Measurements from ENCODE around the gene SMARCA2. TPM values are rescaled to one million over a fixed set of nuclear protein-coding genes. Genes with fewer than 3 reads are reported as not detected.

SMARCA2 gene
- total and polyA plus RNA-seq, 10 of the 15 experiments (the other 5 are each of a cell fraction or from before 2014, with no cell fraction given), result 100 to 392 (median 204) TPM

DNA sequence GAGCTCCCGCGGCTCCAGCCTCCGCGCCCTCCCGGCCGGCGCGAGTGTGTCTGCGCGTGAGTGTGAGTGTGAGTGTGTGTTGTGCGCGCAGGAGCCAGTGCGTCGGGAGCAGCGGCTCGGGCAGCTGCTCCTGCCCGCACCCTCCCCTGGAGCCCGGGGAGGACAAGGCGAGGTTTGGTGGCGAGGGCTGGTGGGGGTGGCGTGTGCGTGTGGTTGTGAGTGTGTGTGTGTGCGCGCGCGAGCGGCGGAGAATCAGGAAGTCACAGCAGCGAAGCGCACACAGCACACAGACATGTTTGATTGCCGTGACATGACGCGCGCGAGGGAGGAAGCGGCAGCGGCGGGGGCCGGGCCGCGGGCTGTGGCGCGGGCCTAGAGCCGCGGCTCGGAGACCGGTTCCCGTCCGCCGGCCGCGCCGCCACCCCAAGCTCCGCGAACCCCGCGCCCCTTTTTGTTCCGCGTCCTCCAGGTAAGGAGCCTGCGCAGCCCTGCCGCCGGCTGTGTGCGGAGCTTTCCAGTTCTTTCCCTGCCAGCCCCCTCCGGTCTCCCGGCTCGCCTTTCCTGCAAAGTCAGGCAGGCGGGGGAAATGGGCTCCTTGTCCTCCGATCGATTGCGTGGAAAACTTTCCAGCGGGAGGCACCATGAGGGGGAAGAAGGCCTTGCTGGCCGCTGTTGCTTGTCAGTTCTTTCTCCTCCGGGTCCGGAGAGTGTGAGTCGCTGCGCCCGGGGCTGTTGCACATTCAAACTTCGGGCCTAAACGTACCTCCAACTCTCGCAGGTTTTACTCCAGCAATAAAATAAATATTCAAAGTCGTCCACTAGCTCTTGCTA, 2.4 kb downstream of the SMARCA2 start:
- ChIA-PET RAD21 (ENCODE audit: unreplicated experiment) (interaction anchor here (0.9 to 1.7 kb wide), 4 partner anchors 13 to 75 kb away, joined by 3 to 7 read pairs (median 4); no protein-coding TSS in a partner anchor), POLR2A (interaction anchor here (0.6 to 1.4 kb wide), 2 partner anchors 10 to 127 kb away, joined by 3 to 4 read pairs; no protein-coding TSS in a partner anchor), CTCF (interaction anchor here (0.9 to 1.6 kb wide), 3 partner anchors 70 to 71 kb away, joined by 3 to 8 read pairs (median 3); no protein-coding TSS in a partner anchor), SMC1A (ENCODE audit: uncharacterized antibody, unreplicated experiment) (interaction anchor here (0.6 to 2.2 kb wide), 8 partner anchors 9 to 88 kb away, joined by 3 to 6 read pairs (median 4); no protein-coding TSS in a partner anchor)
- no peak for DNase-seq (ENCODE audit: low read depth, low spot score)
- H3K27ac ChIP-seq (ENCODE audit: control insufficient read depth, insufficient read depth), result peak overlapping the region; percentile 91
- WGBS (ENCODE audit: insufficient coverage, insufficient replicate concordance, low lambda C conversion rate, missing lambda C conversion rate), result under 1% methylated on average over 62 of the region's 81 CpGs
- H2AFZ ChIP-seq (ENCODE audit: control insufficient read depth, low read depth, low read length), result peak overlapping the region; percentile 55
- H3K36me3 ChIP-seq (ENCODE audit: control insufficient read depth in 2 of 2, insufficient read depth in 2 of 2, low read length in 1 of 2), result no peaks in the 10 kb centered on the region; a peak in 1 of 4 replicates
- H3K9me3 ChIP-seq (replicated peaks; ENCODE audit: control insufficient read depth, insufficient read depth, low read length), result no peaks in the 10 kb centered on the region
- peak overlapping the region; percentile 95 for H3K9ac ChIP-seq (ENCODE audit: control insufficient read depth, insufficient read depth, low read length)
- no peaks in the 10 kb centered on the region; the same call in 1 of the 2 replicates for H4K20me1 ChIP-seq (ENCODE audit: control insufficient read depth, insufficient read depth)
- no peak for FAIRE-seq
- peak overlapping the region; percentile 64 for H3K4me2 ChIP-seq (ENCODE audit: control insufficient read depth, insufficient read depth)
- in situ Hi-C loops (cut with MboI) (no loop called here), intact Hi-C loops (cut with micrococcal nuclease; ENCODE audit: unreplicated experiment) (loop anchor here (2.0 kb wide), 2 partner anchors 37 to 69 kb away; no protein-coding TSS in a partner anchor)
- H3K79me2 ChIP-seq (ENCODE audit: control insufficient read depth, insufficient read depth, low read length), result peaks cover 95% of the 10 kb centered on the region
- H3K4me1 ChIP-seq (ENCODE audit: control insufficient read depth, insufficient read depth, low read length), result peaks cover 17% of the 10 kb centered on the region
- no TSS peak for BruUV-seq (replicated peaks)
- ATAC-seq, result peak; percentile 42
- no peaks in the 10 kb centered on the region for H3K27me3 ChIP-seq (replicated peaks in 1 of 2; ENCODE audit: control insufficient read depth in 2 of 2, insufficient read depth in 2 of 2, low read length in 1 of 2)
- peak overlapping the region; percentile 95 for H3K4me3 ChIP-seq
- TF ChIP-seq TAF1 (IDR thresholded peaks at IDR 0.05; ENCODE audit: borderline replicate concordance, low read depth, low read length), result peak; percentile 80; the same call in 1 of the 2 replicates
- no peak for TF ChIP-seq STAT3 (IDR thresholded peaks at IDR 0.05; ENCODE audit: low read depth, low read length)
- peak; percentile 63; the same call in 1 of the 2 replicates for TF ChIP-seq RB1 (IDR thresholded peaks at IDR 0.05; ENCODE audit: borderline replicate concordance)
- TF ChIP-seq BHLHE40 (IDR thresholded peaks at IDR 0.05; ENCODE audit: borderline replicate concordance in 1 of 2, low read depth in 2 of 2, low read length in 1 of 2), result peak; percentile 50 to 85; a peak in 3 of 4 replicates
- TF ChIP-seq, protein P1, sequence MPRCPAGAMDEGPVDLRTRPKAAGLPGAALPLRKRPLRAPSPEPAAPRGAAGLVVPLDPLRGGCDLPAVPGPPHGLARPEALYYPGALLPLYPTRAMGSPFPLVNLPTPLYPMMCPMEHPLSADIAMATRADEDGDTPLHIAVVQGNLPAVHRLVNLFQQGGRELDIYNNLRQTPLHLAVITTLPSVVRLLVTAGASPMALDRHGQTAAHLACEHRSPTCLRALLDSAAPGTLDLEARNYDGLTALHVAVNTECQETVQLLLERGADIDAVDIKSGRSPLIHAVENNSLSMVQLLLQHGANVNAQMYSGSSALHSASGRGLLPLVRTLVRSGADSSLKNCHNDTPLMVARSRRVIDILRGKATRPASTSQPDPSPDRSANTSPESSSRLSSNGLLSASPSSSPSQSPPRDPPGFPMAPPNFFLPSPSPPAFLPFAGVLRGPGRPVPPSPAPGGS (IDR thresholded peaks at IDR 0.05; ENCODE audit: borderline replicate concordance, insufficient read depth, low read depth, low read length, poor library complexity, severe bottlenecking), result no peak
- no peak for TF ChIP-seq MYB (IDR thresholded peaks at IDR 0.05; ENCODE audit: borderline replicate concordance, low read depth, low read length)
- no peak for TF ChIP-seq RFX5 (IDR thresholded peaks at IDR 0.05; ENCODE audit: low read depth, low read length)
- TF ChIP-seq CREB1 (IDR thresholded peaks at IDR 0.05; ENCODE audit: low read depth), result peak; percentile 59; the same call in 1 of the 2 replicates
- TF ChIP-seq, protein P2, sequence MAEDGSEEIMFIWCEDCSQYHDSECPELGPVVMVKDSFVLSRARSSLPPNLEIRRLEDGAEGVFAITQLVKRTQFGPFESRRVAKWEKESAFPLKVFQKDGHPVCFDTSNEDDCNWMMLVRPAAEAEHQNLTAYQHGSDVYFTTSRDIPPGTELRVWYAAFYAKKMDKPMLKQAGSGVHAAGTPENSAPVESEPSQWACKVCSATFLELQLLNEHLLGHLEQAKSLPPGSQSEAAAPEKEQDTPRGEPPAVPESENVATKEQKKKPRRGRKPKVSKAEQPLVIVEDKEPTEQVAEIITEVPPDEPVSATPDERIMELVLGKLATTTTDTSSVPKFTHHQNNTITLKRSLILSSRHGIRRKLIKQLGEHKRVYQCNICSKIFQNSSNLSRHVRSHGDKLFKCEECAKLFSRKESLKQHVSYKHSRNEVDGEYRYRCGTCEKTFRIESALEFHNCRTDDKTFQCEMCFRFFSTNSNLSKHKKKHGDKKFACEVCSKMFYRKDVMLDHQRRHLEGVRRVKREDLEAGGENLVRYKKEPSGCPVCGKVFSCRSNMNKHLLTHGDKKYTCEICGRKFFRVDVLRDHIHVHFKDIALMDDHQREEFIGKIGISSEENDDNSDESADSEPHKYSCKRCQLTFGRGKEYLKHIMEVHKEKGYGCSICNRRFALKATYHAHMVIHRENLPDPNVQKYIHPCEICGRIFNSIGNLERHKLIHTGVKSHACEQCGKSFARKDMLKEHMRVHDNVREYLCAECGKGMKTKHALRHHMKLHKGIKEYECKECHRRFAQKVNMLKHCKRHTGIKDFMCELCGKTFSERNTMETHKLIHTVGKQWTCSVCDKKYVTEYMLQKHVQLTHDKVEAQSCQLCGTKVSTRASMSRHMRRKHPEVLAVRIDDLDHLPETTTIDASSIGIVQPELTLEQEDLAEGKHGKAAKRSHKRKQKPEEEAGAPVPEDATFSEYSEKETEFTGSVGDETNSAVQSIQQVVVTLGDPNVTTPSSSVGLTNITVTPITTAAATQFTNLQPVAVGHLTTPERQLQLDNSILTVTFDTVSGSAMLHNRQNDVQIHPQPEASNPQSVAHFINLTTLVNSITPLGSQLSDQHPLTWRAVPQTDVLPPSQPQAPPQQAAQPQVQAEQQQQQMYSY (CRISPR knock-in tag; IDR thresholded peaks at IDR 0.05), result no peak
- TF ChIP-seq, protein P3, sequence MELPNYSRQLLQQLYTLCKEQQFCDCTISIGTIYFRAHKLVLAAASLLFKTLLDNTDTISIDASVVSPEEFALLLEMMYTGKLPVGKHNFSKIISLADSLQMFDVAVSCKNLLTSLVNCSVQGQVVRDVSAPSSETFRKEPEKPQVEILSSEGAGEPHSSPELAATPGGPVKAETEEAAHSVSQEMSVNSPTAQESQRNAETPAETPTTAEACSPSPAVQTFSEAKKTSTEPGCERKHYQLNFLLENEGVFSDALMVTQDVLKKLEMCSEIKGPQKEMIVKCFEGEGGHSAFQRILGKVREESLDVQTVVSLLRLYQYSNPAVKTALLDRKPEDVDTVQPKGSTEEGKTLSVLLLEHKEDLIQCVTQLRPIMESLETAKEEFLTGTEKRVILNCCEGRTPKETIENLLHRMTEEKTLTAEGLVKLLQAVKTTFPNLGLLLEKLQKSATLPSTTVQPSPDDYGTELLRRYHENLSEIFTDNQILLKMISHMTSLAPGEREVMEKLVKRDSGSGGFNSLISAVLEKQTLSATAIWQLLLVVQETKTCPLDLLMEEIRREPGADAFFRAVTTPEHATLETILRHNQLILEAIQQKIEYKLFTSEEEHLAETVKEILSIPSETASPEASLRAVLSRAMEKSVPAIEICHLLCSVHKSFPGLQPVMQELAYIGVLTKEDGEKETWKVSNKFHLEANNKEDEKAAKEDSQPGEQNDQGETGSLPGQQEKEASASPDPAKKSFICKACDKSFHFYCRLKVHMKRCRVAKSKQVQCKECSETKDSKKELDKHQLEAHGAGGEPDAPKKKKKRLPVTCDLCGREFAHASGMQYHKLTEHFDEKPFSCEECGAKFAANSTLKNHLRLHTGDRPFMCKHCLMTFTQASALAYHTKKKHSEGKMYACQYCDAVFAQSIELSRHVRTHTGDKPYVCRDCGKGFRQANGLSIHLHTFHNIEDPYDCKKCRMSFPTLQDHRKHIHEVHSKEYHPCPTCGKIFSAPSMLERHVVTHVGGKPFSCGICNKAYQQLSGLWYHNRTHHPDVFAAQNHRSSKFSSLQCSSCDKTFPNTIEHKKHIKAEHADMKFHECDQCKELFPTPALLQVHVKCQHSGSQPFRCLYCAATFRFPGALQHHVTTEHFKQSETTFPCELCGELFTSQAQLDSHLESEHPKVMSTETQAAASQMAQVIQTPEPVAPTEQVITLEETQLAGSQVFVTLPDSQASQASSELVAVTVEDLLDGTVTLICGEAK (IDR thresholded peaks at IDR 0.05; ENCODE audit: borderline replicate concordance), result no peak
- TF ChIP-seq MYC (IDR thresholded peaks at IDR 0.05; ENCODE audit: insufficient read depth, insufficient read length, insufficient replicate concordance, low read length, severe bottlenecking), result peak; percentile 51

Data from GM12878 (cell line).